ENCODE measurements around the gene RAPGEF6.
A peak's percentile ranks its signal among the peaks of the same experiment; 100 is the strongest.

The RAPGEF6 gene

DNA sequence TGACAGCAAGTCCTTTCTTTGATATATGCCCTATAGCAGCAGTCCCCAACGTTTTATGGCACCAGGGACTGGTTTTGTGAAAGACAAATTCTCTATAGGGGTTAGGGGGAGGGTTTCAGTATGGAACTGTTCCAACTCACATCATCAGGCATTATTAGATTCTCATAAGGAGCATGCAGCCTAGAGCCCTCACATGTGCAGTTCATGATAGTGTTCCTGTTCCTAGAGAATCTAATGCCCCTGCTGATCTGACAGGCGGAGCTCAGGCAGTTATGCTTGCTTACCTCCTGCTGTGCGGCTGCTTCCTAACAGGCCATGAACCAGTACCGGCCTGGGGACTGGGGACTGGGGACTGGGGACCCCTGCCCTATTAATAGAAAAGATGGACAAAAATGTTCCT lies 2.7 kb upstream of the RAPGEF6 start:
- Histone ChIP-seq H3K4me1 (ENCODE audit: control insufficient read depth in 1 of 2, insufficient read depth in 2 of 2, low read length in 2 of 2) (no peaks in the 10 kb centered on the region), H3K79me2 (ENCODE audit: control insufficient read depth, insufficient read depth, low read length, poor library complexity) (peaks cover 10% of the 10 kb centered on the region), H3K9me3 (ENCODE audit: insufficient read depth, low read depth, low read length) (no peaks in the 10 kb centered on the region), H2AK5ac (ENCODE audit: low read length) (no peak overlapping the region), H3K79me1 (ENCODE audit: low read length) (peaks cover 11% of the 10 kb centered on the region), H4K91ac (ENCODE audit: low read depth, low read length) (no peak overlapping the region), H3K4me3 (ENCODE audit: low read depth, low read length) (no peak overlapping the region), H4K8ac (ENCODE audit: low read depth, low read length) (no peak overlapping the region), H2AFZ (ENCODE audit: insufficient read depth, low read length, poor library complexity) (no peak overlapping the region), H3K4me2 (ENCODE audit: low read length) (no peak overlapping the region), H4K12ac (ENCODE audit: low read depth, low read length) (no peak overlapping the region), H3K27me3 (ENCODE audit: insufficient read depth, low read length) (no peaks in the 10 kb centered on the region), H3K9ac (ENCODE audit: low read length) (no peak overlapping the region), H3K14ac (ENCODE audit: low read length) (no peak overlapping the region), H3K27ac (ENCODE audit: low read depth, low read length) (no peak overlapping the region), H3K18ac (ENCODE audit: low read length) (no peak overlapping the region), H3K36me3 (ENCODE audit: control insufficient read depth in 1 of 2, insufficient read depth in 2 of 2, low read length in 2 of 2) (no peaks in the 10 kb centered on the region), H2BK12ac (ENCODE audit: low read length) (no peak overlapping the region), H3K4ac (ENCODE audit: low read depth, low read length) (no peak overlapping the region), H2BK120ac (ENCODE audit: insufficient read depth, low read length, poor library complexity) (no peak overlapping the region), H3K23ac (ENCODE audit: low read length) (no peak overlapping the region), H2BK5ac (ENCODE audit: low read depth, low read length, poor library complexity) (no peak overlapping the region)
- no CpG with 5 or more reads among the region's 4 CpGs for WGBS (ENCODE audit: extremely low coverage, insufficient coverage, insufficient read length)
- DNase-seq, result no peak

DNA sequence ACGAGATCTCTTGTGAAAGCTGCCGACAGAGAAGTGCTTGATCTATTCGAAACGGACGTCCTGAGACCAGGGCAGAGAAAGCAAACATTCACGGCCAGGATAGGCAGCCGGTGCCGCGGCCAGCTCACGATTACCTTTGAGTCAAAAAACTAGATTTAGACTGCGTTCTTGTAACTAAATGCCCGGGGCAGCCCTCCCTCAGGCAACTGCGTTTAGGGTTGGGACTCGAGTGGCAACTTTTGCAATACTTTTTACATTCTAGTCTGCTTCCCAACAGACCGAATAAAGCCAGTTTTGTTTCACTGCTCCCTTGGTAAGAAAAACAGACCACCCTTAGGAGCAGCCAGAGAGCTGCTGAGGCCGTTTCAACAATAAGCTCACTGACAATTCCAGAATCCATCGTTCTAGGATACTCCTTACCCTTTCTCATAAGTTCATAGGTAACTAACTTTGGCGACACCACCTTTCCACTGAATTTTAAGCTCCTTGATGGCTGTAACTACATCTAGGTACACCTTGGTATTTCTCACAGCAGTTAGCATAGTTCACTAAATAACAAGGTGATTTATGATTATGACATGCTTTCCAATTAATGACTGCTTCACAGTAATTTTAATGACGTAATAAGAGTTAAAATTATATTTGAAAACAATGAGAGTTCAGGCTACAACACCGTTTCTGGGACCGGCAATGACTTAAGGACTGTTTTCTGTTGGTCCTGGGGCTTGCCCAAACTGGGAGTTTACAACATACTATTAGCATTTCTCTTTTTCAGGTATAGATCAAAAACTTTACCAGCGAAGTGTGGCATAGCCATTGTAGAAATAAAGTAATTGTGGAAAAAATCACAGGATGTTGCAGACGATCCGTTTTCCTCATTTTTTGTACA lies 899 bp upstream of the RAPGEF6 start:
- WGBS (ENCODE audit: extremely low coverage, insufficient coverage, insufficient read length), result no CpG with 5 or more reads among the region's 24 CpGs
- peak overlapping the region; percentile 89 for H4K8ac ChIP-seq (ENCODE audit: low read depth, low read length)
- peak overlapping the region; percentile 80 for H3K4ac ChIP-seq (ENCODE audit: low read depth, low read length)
- H3K27ac ChIP-seq (ENCODE audit: low read depth, low read length), result peak overlapping the region; percentile 97
- peaks cover 11% of the 10 kb centered on the region for H3K79me2 ChIP-seq (ENCODE audit: control insufficient read depth, insufficient read depth, low read length, poor library complexity)
- peaks cover 11% of the 10 kb centered on the region for H3K79me1 ChIP-seq (ENCODE audit: low read length)
- no peak overlapping the region for H3K23ac ChIP-seq (ENCODE audit: low read length)
- H3K9me3 ChIP-seq (ENCODE audit: insufficient read depth, low read depth, low read length), result no peaks in the 10 kb centered on the region
- H3K18ac ChIP-seq (ENCODE audit: low read length), result peak overlapping the region; percentile 72
- no peaks in the 10 kb centered on the region for H3K4me1 ChIP-seq (ENCODE audit: control insufficient read depth in 1 of 2, insufficient read depth in 2 of 2, low read length in 2 of 2)
- no peak overlapping the region for H2BK12ac ChIP-seq (ENCODE audit: low read length)
- H3K4me2 ChIP-seq (ENCODE audit: low read length), result peak overlapping the region; percentile 94
- peak overlapping the region; percentile 68 for H2AFZ ChIP-seq (ENCODE audit: insufficient read depth, low read length, poor library complexity)
- no peaks in the 10 kb centered on the region for H3K36me3 ChIP-seq (ENCODE audit: control insufficient read depth in 1 of 2, insufficient read depth in 2 of 2, low read length in 2 of 2)
- H3K9ac ChIP-seq (ENCODE audit: low read length), result peak overlapping the region; percentile 46
- peak overlapping the region; percentile 49 for H2AK5ac ChIP-seq (ENCODE audit: low read length)
- peak overlapping the region; percentile 66 for H3K4me3 ChIP-seq (ENCODE audit: low read depth, low read length)
- no peaks in the 10 kb centered on the region for H3K27me3 ChIP-seq (ENCODE audit: insufficient read depth, low read length)
- peak overlapping the region; percentile 72 for H4K91ac ChIP-seq (ENCODE audit: low read depth, low read length)
- peak in 1 of 2 donors; percentile 90 for DNase-seq
- peak overlapping the region; percentile 76 for H3K14ac ChIP-seq (ENCODE audit: low read length)
- peak overlapping the region; percentile 76 for H2BK120ac ChIP-seq (ENCODE audit: insufficient read depth, low read length, poor library complexity)
- peak overlapping the region; percentile 71 for H4K12ac ChIP-seq (ENCODE audit: low read depth, low read length)
- peak overlapping the region; percentile 79 for H2BK5ac ChIP-seq (ENCODE audit: low read depth, low read length, poor library complexity)

DNA sequence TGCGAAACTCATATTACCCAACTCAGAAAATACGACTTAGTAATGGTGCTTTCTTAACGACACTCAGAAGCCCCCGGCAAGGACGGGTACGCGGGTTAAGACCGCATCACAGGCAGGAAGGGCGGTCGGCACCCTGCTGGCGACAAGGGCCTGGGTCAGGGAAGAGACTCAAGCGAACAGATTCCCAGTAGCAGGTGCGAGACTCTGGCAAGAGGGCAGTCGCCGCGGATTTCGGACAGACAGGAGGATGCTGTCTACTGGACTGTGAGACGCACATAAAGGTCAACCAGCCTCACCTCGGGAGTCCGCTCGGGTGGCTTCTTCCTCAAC lies 398 bp downstream of the RAPGEF6 start:
- WGBS (ENCODE audit: extremely low coverage, insufficient coverage, insufficient read length), result no CpG with 5 or more reads among the region's 21 CpGs
- peak overlapping the region; percentile 83 for H2BK5ac ChIP-seq (ENCODE audit: low read depth, low read length, poor library complexity)
- no peak overlapping the region for H3K23ac ChIP-seq (ENCODE audit: low read length)

GRCh38 chr5:131634238-131634637 lies 791 bp downstream of the RAPGEF6 start:
- Histone ChIP-seq H3K23ac (ENCODE audit: low read length) (no peak overlapping the region), H2AFZ (ENCODE audit: insufficient read depth, low read length, poor library complexity) (no peak overlapping the region), H4K12ac (ENCODE audit: low read depth, low read length) (no peak overlapping the region), H3K9ac (ENCODE audit: low read length) (no peak overlapping the region), H2BK12ac (ENCODE audit: low read length) (no peak overlapping the region), H3K4me1 (ENCODE audit: control insufficient read depth in 1 of 2, insufficient read depth in 2 of 2, low read length in 2 of 2) (no peaks in the 10 kb centered on the region), H3K9me3 (ENCODE audit: insufficient read depth, low read depth, low read length) (no peaks in the 10 kb centered on the region), H3K27ac (ENCODE audit: low read depth, low read length) (no peak overlapping the region), H3K4me3 (ENCODE audit: low read depth, low read length) (peak overlapping the region; percentile 97), H4K8ac (ENCODE audit: low read depth, low read length) (no peak overlapping the region), H2BK120ac (ENCODE audit: insufficient read depth, low read length, poor library complexity) (no peak overlapping the region), H3K18ac (ENCODE audit: low read length) (no peak overlapping the region), H3K79me2 (ENCODE audit: control insufficient read depth, insufficient read depth, low read length, poor library complexity) (peaks cover 12% of the 10 kb centered on the region), H3K27me3 (ENCODE audit: insufficient read depth, low read length) (no peaks in the 10 kb centered on the region), H3K79me1 (ENCODE audit: low read length) (peaks cover 11% of the 10 kb centered on the region), H2BK5ac (ENCODE audit: low read depth, low read length, poor library complexity) (no peak overlapping the region), H3K14ac (ENCODE audit: low read length) (no peak overlapping the region), H3K36me3 (ENCODE audit: control insufficient read depth in 1 of 2, insufficient read depth in 2 of 2, low read length in 2 of 2) (no peaks in the 10 kb centered on the region), H3K4me2 (ENCODE audit: low read length) (peak overlapping the region; percentile 85), H2AK5ac (ENCODE audit: low read length) (no peak overlapping the region), H4K91ac (ENCODE audit: low read depth, low read length) (no peak overlapping the region), H3K4ac (ENCODE audit: low read depth, low read length) (no peak overlapping the region)
- WGBS (ENCODE audit: extremely low coverage, insufficient coverage, insufficient read length), result no CpG with 5 or more reads among the region's 4 CpGs
- peak in 1 of 2 donors; percentile 10 for DNase-seq

More for the DNA sequence above, 398 bp downstream of the RAPGEF6 start:
- Histone ChIP-seq H2AFZ (ENCODE audit: insufficient read depth, low read length, poor library complexity) (peak overlapping the region; percentile 90), H3K27ac (ENCODE audit: low read depth, low read length) (peak overlapping the region; percentile 73), H4K8ac (ENCODE audit: low read depth, low read length) (peak overlapping the region; percentile 88), H3K79me2 (ENCODE audit: control insufficient read depth, insufficient read depth, low read length, poor library complexity) (peaks cover 11% of the 10 kb centered on the region), H4K12ac (ENCODE audit: low read depth, low read length) (peak overlapping the region; percentile 96), H2AK5ac (ENCODE audit: low read length) (peak overlapping the region; percentile 26), H3K4me1 (ENCODE audit: control insufficient read depth in 1 of 2, insufficient read depth in 2 of 2, low read length in 2 of 2) (no peaks in the 10 kb centered on the region), H3K9ac (ENCODE audit: low read length) (peak overlapping the region; percentile 94), H3K4ac (ENCODE audit: low read depth, low read length) (peak overlapping the region; percentile 80), H4K91ac (ENCODE audit: low read depth, low read length) (peak overlapping the region; percentile 89), H2BK120ac (ENCODE audit: insufficient read depth, low read length, poor library complexity) (peak overlapping the region; percentile 93), H3K9me3 (ENCODE audit: insufficient read depth, low read depth, low read length) (no peaks in the 10 kb centered on the region), H3K36me3 (ENCODE audit: control insufficient read depth in 1 of 2, insufficient read depth in 2 of 2, low read length in 2 of 2) (no peaks in the 10 kb centered on the region), H3K14ac (ENCODE audit: low read length) (peak overlapping the region; percentile 94), H2BK12ac (ENCODE audit: low read length) (peak overlapping the region; percentile 69), H3K4me2 (ENCODE audit: low read length) (peak overlapping the region; percentile 85), H3K4me3 (ENCODE audit: low read depth, low read length) (peak overlapping the region; percentile 97), H3K27me3 (ENCODE audit: insufficient read depth, low read length) (no peaks in the 10 kb centered on the region), H3K79me1 (ENCODE audit: low read length) (peaks cover 11% of the 10 kb centered on the region), H3K18ac (ENCODE audit: low read length) (peak overlapping the region; percentile 98)
- DNase-seq, result peak; percentile 60 to 69
